SH-SY5Y (cell line): ENCODE data around the gene PHKG1.

Source experiments
- GATA2 ChIP-seq: IDR thresholded peaks from 2 replicates; pipeline ENCODE4 v1.6.1; 2011; ENCODE audit warnings: mild to moderate bottlenecking, low read depth, low read length
- GATA3 ChIP-seq: IDR thresholded peaks from 2 replicates; pipeline ENCODE4 v1.6.1; 2011; ENCODE audit warnings: low read depth, mild to moderate bottlenecking, low read length, moderate library complexity

DNA sequence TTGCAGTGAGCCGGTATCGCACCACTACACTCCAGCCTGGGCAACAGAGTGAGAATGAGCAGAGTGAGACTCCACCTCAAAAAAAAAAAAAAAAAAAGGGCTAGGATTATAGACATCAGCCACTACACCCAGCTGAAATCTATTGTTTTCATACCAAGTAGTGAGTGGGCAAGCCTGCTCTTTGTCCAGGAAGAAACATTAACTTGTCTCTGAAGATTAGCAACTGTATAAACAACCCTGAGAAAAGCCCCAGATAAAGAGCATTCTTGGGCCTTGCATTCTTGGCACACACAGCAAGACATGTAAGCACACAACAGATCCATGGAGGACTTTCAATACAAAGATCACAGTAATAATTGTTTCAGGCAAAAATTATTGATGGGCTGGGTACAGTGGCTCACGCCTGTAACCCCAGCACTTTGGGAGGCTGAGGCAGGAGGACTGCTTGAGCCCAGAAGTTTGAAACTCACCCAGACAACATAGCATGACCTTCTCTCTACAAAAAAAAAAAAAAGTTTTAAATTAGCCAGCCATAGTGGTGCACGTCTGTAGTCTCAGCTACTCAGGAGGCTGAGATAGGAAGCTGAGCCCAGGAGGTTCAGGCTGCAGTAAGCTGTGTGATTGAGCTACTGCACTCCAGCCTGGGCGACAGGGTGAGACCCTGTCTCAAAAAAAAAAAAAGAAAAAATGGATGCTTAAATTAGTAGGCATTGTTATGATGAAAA is 45.9 kb downstream of the PHKG1 start:
- TF ChIP-seq GATA2 (no peak), GATA3 (no peak)
